ENCODE measurements around the gene SLA2.

The SLA2 gene

DNA sequence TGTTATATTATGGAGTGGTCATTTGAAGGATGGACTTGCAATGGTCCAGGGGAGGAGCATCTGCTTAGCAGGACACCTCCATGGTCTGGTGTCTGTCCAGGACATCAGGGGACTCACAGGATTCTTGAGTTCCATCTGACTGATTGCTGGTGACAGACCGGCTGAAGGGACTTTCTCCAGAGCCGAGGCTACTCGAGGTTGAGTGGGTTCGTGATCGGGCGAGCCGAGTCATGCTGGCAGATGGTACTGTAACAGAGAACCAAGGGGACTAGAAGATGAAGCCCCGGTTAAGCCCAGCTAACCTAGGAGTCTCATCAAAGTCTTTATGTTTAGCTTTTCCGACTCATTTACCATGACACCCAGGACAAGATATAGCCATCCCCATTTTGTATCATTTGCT, 7.5 kb upstream of the SLA2 start:
- no peak for DNase-seq
- Histone ChIP-seq H3K27me3 (no peaks in the 10 kb centered on the region), H3K9me3 (no peaks in the 10 kb centered on the region), H3K4me1 (no peaks in the 10 kb centered on the region), H3K4me3 (ENCODE audit: low read depth, low read length) (no peak overlapping the region), H3K36me3 (peaks cover 3% of the 10 kb centered on the region; the same call in 1 of the 2 replicates)
- TF ChIP-seq, protein P1, sequence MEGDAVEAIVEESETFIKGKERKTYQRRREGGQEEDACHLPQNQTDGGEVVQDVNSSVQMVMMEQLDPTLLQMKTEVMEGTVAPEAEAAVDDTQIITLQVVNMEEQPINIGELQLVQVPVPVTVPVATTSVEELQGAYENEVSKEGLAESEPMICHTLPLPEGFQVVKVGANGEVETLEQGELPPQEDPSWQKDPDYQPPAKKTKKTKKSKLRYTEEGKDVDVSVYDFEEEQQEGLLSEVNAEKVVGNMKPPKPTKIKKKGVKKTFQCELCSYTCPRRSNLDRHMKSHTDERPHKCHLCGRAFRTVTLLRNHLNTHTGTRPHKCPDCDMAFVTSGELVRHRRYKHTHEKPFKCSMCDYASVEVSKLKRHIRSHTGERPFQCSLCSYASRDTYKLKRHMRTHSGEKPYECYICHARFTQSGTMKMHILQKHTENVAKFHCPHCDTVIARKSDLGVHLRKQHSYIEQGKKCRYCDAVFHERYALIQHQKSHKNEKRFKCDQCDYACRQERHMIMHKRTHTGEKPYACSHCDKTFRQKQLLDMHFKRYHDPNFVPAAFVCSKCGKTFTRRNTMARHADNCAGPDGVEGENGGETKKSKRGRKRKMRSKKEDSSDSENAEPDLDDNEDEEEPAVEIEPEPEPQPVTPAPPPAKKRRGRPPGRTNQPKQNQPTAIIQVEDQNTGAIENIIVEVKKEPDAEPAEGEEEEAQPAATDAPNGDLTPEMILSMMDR (IDR thresholded peaks at IDR 0.05; ENCODE audit: low read depth, low read length) = no peak

DNA sequence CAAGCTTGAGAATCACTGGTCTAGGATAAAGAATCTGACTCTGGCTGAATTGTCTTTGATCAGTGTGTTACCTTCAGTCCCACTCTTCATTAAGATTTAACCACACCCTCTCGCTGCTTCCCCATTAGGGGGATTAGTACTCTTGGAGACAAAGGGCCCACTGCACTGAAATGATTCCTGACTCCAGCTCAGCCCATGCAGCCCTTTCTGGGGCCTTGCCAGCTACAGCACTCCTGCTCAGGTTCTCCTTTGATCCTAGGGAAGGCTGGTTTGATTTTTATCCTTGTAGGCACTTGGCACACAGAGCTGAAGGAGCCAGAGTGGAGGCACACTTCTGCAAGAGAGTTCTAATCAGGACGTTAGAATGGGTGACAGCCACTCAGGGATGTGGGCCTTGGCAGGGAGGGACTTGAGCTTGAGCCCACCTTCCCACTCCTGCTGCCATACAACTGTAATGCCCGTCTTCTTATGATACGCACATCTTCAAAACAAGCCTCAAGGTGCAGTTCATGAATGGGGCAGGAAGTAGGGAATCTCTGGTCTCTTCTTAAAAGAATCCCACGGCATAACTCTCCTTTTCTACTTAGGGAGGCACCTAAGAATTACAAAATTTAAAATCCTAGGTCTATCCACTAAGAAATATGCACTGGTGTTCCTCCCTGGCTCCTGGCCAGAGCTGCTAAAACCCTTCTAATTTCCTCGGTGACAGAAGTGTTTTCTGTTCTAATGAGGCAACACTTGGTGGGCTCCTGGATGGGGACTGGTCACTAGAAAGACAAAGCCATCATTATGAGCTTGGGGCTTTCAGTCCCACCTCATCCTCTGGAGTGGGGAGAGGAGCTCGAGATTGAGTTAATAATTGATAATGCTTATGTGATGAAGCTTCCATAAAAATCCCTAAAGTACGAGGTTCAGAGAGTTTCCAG, 1.5 kb upstream of the SLA2 start:
- H3K9me3 ChIP-seq = no peaks in the 10 kb centered on the region
- no peaks in the 10 kb centered on the region for H3K27me3 ChIP-seq
- TF ChIP-seq, protein P1 (IDR thresholded peaks at IDR 0.05; ENCODE audit: low read depth, low read length) = no peak
- no peak for DNase-seq
- no peaks in the 10 kb centered on the region for H3K4me1 ChIP-seq
- H3K4me3 ChIP-seq (ENCODE audit: low read depth, low read length) = no peak overlapping the region
- no peaks in the 10 kb centered on the region for H3K36me3 ChIP-seq

DNA sequence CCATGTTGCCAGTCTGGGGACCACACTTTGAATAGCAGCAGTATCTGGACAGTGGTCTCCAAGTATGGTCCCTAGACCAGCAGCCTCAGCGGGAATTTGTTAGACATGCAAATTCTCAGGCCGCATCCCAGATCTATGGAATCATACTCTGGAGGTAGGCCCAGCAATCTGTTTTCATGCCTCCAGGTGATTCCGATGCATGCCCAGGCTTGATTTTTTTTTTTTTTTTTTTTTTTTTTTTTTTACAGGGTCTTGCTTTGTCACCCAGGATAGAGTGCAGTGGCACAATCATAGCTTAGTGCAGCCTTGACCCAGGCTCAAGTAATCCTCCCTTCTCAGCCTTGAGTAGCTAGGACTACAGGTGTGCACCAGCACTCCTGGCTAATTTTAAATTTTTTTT, 682 bp upstream of the SLA2 start:
- no peak overlapping the region for H3K4me3 ChIP-seq (ENCODE audit: low read depth, low read length)
- H3K4me1 ChIP-seq = no peaks in the 10 kb centered on the region
- no peak for DNase-seq
- no peaks in the 10 kb centered on the region for H3K36me3 ChIP-seq
- TF ChIP-seq, protein P1 (IDR thresholded peaks at IDR 0.05; ENCODE audit: low read depth, low read length) = no peak
- no peaks in the 10 kb centered on the region for H3K9me3 ChIP-seq
- H3K27me3 ChIP-seq = no peaks in the 10 kb centered on the region

DNA sequence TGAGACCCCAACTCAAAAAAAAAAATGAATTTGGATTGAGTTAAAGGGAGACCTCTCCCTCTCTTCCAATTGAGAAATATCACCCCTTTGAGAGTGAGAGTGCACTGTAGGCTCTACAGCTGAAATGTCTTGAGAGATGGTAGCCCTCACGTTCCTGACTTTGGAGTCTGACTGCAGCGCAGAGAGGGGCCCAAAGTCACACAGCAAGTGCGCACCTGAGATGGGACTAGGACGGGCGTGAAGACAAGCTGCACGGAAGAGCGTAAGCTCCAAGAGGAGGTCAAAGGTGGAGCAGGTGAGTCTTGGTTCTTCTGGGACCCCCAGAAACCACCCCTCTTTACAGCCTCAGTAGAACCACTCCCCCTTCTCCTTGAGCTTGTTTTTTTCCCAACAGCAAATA, 643 bp downstream of the SLA2 start:
- no peaks in the 10 kb centered on the region for H3K36me3 ChIP-seq
- H3K9me3 ChIP-seq = no peaks in the 10 kb centered on the region
- H3K4me1 ChIP-seq = no peaks in the 10 kb centered on the region
- no peak for DNase-seq
- no peak overlapping the region for H3K4me3 ChIP-seq (ENCODE audit: low read depth, low read length)
- H3K27me3 ChIP-seq = no peaks in the 10 kb centered on the region
- TF ChIP-seq, protein P1 (IDR thresholded peaks at IDR 0.05; ENCODE audit: low read depth, low read length) = no peak

DNA sequence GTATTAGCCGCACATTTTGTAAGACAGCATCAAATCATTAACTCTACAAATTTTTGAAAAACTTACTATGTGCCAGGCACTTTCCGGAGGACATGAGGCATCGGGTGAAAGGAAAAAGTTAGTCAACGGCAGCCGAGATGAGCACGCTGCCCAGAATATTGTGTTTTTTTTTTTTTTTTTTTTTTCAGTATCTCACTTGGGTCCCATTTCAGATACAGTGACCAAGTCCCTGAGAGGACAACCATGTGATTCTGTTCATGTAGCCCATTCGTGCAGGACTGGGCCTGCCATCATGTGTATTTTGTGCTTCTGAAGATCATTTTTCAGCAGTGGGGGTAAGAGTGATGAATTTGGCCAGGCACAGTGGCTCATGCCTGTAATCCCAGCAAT, 1.3 kb downstream of the SLA2 start:
- H3K4me1 ChIP-seq = no peaks in the 10 kb centered on the region
- TF ChIP-seq, protein P1 (IDR thresholded peaks at IDR 0.05; ENCODE audit: low read depth, low read length) = no peak
- H3K36me3 ChIP-seq = no peaks in the 10 kb centered on the region
- H3K27me3 ChIP-seq = no peaks in the 10 kb centered on the region
- H3K9me3 ChIP-seq = no peaks in the 10 kb centered on the region
- DNase-seq = no peak
- no peak overlapping the region for H3K4me3 ChIP-seq (ENCODE audit: low read depth, low read length)

DNA sequence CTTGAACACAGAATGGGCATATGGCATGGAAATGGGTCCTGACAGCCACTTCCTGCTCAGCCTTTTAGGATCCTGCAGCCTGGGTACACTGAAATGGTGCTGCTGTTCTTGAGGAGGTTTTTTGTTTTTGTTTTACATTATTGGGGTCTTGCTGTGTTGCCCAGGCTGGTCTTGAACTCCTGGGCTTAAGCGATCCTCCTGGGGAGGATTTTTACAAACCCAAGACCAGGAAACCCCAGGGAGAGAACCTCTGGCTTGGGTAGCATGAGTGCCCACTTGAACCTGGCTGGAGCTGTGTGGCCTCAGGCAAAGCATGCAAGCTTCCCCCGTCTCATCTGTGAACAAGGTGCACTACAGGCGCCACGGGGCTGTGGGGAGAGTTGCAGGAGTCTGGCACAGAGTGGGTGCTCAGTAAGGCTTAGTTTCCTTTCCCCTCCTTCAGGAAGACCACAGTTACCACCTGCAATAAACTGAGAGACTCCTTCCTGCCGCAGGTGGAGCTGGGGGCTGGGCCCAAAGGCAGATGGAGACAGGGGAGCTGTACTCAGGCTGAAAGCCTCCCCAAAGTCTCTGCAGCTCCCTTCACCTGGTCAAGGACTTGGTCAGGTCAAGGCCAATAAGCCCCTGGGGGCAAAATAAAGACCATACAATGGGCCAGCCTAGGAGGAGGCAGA, 1.8 kb downstream of the SLA2 start:
- Histone ChIP-seq H3K36me3 (no peaks in the 10 kb centered on the region), H3K9me3 (no peaks in the 10 kb centered on the region), H3K27me3 (no peaks in the 10 kb centered on the region), H3K4me3 (ENCODE audit: low read depth, low read length) (no peak overlapping the region), H3K4me1 (no peaks in the 10 kb centered on the region)
- no peak for DNase-seq
- TF ChIP-seq, protein P1 (IDR thresholded peaks at IDR 0.05; ENCODE audit: low read depth, low read length) = no peak
